K562 (cell line): Measurements from ENCODE around the gene PRSS21. TPM values are rescaled to one million over a fixed set of nuclear protein-coding genes. Genes with fewer than 3 reads are reported as not detected.
A peak's percentile ranks its signal among the peaks of the same experiment; 100 is the strongest.

Experiments used
- BRD9 ChIP-seq: fragments of 450-650 bp; IDR thresholded peaks from 2 replicates; pipeline ENCODE4 v1.6.1; 2018; ENCODE audit warnings: low read depth; ENCODE audit not compliant: partially characterized antibody
- CLOCK ChIP-seq: fragments of 250-450 bp; sonication (Bioruptor Pico); IDR thresholded peaks from 2 replicates; pipeline ENCODE4 v1.4.0; 2020; ENCODE audit warnings: mild to moderate bottlenecking, moderate library complexity, borderline replicate concordance
- FOS ChIP-seq: IDR thresholded peaks from 3 replicates; pipeline ENCODE4 v1.6.1; 2011; ENCODE audit not compliant: insufficient read length; ENCODE audit errors: extremely low read depth
- FOXM1 ChIP-seq, 2 experiments: fragments of 450-650 bp in 1 of 2; sonication (generic) in 1 of 2; formaldehyde crosslinking in 1 of 2; IDR thresholded peaks; 2 replicates each; pipeline versions ENCODE4 v1.6.1 to v1.9.0; 2017 to 2022; ENCODE audit warnings: low read depth in 2 of 2, mild to moderate bottlenecking in 2 of 2, missing genetic modification reagents in 1 of 2, moderate library complexity in 1 of 2
- FOXP4 ChIP-seq: sonication (generic); formaldehyde crosslinking; IDR thresholded peaks from 2 replicates; pipeline ENCODE4 v1.8.0; 2022; ENCODE audit warnings: mild to moderate bottlenecking, missing genetic modification reagents, borderline replicate concordance
- HIVEP1 ChIP-seq: fragments of 250-450 bp; sonication (Bioruptor Pico); IDR thresholded peaks from 2 replicates; pipeline ENCODE4 v1.4.0; 2020; ENCODE audit warnings: mild to moderate bottlenecking
- HNRNPK ChIP-seq: fragments of 200-400 bp; formaldehyde crosslinking; IDR thresholded peaks from one replicate; pipeline ENCODE4 v1.6.1; 2018; ENCODE audit warnings: mild to moderate bottlenecking, low read depth, low read length; ENCODE audit not compliant: poor library complexity, severe bottlenecking
- HOXB6 ChIP-seq: fragments of 250-450 bp; sonication (Bioruptor Pico); IDR thresholded peaks from 2 replicates; pipeline ENCODE4 v1.5.1; 2022; ENCODE audit warnings: mild to moderate bottlenecking, borderline replicate concordance
- KLF6 ChIP-seq: fragments of 250-450 bp; sonication (Bioruptor Pico); IDR thresholded peaks from 2 replicates; pipeline ENCODE4 v1.4.0; 2020; ENCODE audit warnings: mild to moderate bottlenecking, moderate library complexity, borderline replicate concordance
- NEUROD1 ChIP-seq: fragments of 150-350 bp; IDR thresholded peaks from 2 replicates; pipeline ENCODE4 v1.6.1; 2014; ENCODE audit warnings: borderline replicate concordance, low read length, low read depth; ENCODE audit not compliant: partially characterized antibody
- NR2F6 ChIP-seq: fragments of 450-650 bp; formaldehyde crosslinking; IDR thresholded peaks from 2 replicates; pipeline ENCODE4 v1.4.0; 2020; ENCODE audit warnings: mild to moderate bottlenecking
- PHF20 ChIP-seq: fragments of 450-650 bp; IDR thresholded peaks from 2 replicates; pipeline ENCODE4 v1.6.1; 2018; ENCODE audit not compliant: partially characterized antibody
- PRMT5 ChIP-seq: sonication (generic); formaldehyde crosslinking; IDR thresholded peaks from 2 replicates; pipeline ENCODE4 v1.5.0; 2020; ENCODE audit warnings: missing genetic modification reagents
- PTTG1 ChIP-seq: fragments of 450-650 bp; IDR thresholded peaks from 2 replicates; pipeline ENCODE4 v1.6.1; 2016; ENCODE audit warnings: low read depth, mild to moderate bottlenecking, missing genetic modification characterization, missing compliant biosample characterization
- SMARCA4 ChIP-seq: fragments of 450-650 bp; IDR thresholded peaks from 2 replicates; pipeline ENCODE4 v1.6.1; 2016
- SRF ChIP-seq, 2 experiments: fragments of 250-450, 450-650 bp in 1 of 2; sonication (Bioruptor Pico) in 1 of 2; sonication (generic) in 1 of 2; formaldehyde crosslinking; IDR thresholded peaks; 2 replicates each; pipeline versions ENCODE4 v1.5.0 to v1.5.1; 2020 to 2022; ENCODE audit warnings: mild to moderate bottlenecking in 1 of 2, missing genetic modification reagents in 1 of 2
- SRSF3 ChIP-seq: fragments of 200-400 bp; formaldehyde crosslinking; IDR thresholded peaks from 2 replicates; pipeline ENCODE4 v1.6.1; 2016; ENCODE audit warnings: mild to moderate bottlenecking, low read length, moderate library complexity; ENCODE audit not compliant: insufficient read depth
- STAT6 ChIP-seq: sonication (generic); formaldehyde crosslinking; IDR thresholded peaks from 2 replicates; pipeline ENCODE4 v1.8.1; 2023; ENCODE audit warnings: mild to moderate bottlenecking, missing genetic modification reagents
- TFAM ChIP-seq: fragments of 250-450 bp; sonication (Bioruptor Pico); conservative IDR thresholded peaks from 2 replicates; pipeline ENCODE4 v1.5.0; 2021; ENCODE audit warnings: mild to moderate bottlenecking, moderate library complexity
- ZNF274 ChIP-seq: IDR thresholded peaks from 2 replicates; pipeline ENCODE4 v1.6.1; 2011; ENCODE audit warnings: low read depth, mild to moderate bottlenecking, low read length, moderate library complexity, borderline replicate concordance
- ZZZ3 ChIP-seq: fragments of 450-650 bp; IDR thresholded peaks from 2 replicates; pipeline ENCODE4 v1.6.1; 2016; ENCODE audit warnings: antibody characterized with exemption, mild to moderate bottlenecking, moderate library complexity
- polyA plus RNA-seq, 8 experiments: library from polyadenylated mRNA; depleted of rRNA in 4 of 8; stranded (reverse) in 5 of 8; unstranded in 3 of 8; fragments of >200 nt; fragmentation: Nextera tagmentation in 2 of 8; fragmentation: Illumina TruSeq in 1 of 8; extraction: Ambion mirVana in 2 of 8; extraction: Trizol in 1 of 8; gene quantifications; 2 replicates each; pipeline versions ENCODE4 v1.2.1 to v1.2.3, GENCODE V29; 2011 to 2014; ENCODE audit warnings: inconsistent platforms in 1 of 8, missing spikeins in 1 of 8
- total RNA-seq, 7 experiments: library from RNA; depleted of rRNA in 6 of 7; stranded (reverse); fragments of >200 nt in 6 of 7; fragmentation: Illumina TruSeq in 2 of 7; extraction: Trizol in 2 of 7; gene quantifications; 2 replicates each; pipeline versions ENCODE4 v1.2.1 to v1.2.3, GENCODE V29; 2011 to 2021; ENCODE audit warnings: low replicate concordance in 1 of 7

Gene PRSS21
- total and polyA plus RNA-seq, 9 of the 15 experiments (the other 6 are each of a cell fraction or from before 2014, with no cell fraction given) = 12.1 to 121 (median 61.3) TPM

GRCh38 chr16:2842340-2843000 lies 25.4 kb downstream of the PRSS21 start (continued):
- peak; percentile 82 for TF ChIP-seq PHF20
- no peak for TF ChIP-seq NR2F6 (CRISPR knock-in tag)
- no peak for TF ChIP-seq SRF (CRISPR knock-in tag; IDR thresholded peaks at IDR 0.05)
- no peak for TF ChIP-seq STAT6 (CRISPR knock-in tag)
- no peak for TF ChIP-seq PTTG1 (tag)
- no peak for TF ChIP-seq HIVEP1 (CRISPR knock-in tag)
- TF ChIP-seq PRMT5 (CRISPR knock-in tag) = no peak
- no peak for TF ChIP-seq FOXM1 (IDR thresholded peaks at IDR 0.05; ENCODE audit: low read depth)
- TF ChIP-seq FOXM1 (CRISPR knock-in tag; IDR thresholded peaks at IDR 0.05; ENCODE audit: low read depth) = no peak
- TF ChIP-seq KLF6 = no peak
- TF ChIP-seq CLOCK (CRISPR knock-in tag) = no peak
- TF ChIP-seq NEUROD1 = peak; percentile 28
- TF ChIP-seq FOXP4 (CRISPR knock-in tag) = no peak
- no peak for TF ChIP-seq BRD9
- no peak for TF ChIP-seq FOS
- no peak for TF ChIP-seq TFAM (CRISPR knock-in tag)
- TF ChIP-seq ZNF274 = no peak
- no peak for TF ChIP-seq ZZZ3
- no peak for TF ChIP-seq SMARCA4
- TF ChIP-seq SRSF3 = no peak
- no peak for TF ChIP-seq HNRNPK
- TF ChIP-seq HOXB6 (CRISPR knock-in tag) = no peak
